ENCODE data around the gene PTPRH. TPM values are rescaled to one million over a fixed set of nuclear protein-coding genes. Genes with fewer than 3 reads are reported as not detected.

PTPRH gene
- total RNA-seq, 1 experiment from 2014 or later, result 0.17 TPM

DNA sequence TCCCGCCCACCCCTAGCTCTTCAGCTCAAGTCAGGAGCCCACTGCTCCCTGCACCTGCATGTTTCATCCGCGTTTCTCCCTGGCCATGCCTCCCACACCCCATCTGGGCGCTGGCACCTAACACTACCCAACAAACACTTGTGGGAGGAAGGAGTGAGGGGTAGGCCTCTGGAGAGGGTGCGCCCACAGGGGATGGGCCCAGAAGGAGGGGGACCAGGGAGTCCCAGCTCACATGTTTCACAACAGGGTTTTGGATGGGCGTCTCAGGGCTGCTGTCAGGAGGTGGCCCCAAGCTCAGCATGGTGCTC is 31.4 kb upstream of the PTPRH start:
- H3K27ac ChIP-seq (ENCODE audit: low read depth, low read length, poor library complexity, severe bottlenecking), result no peak overlapping the region
- DNase-seq (ENCODE audit: low spot score), result no peak
- H3K4me1 ChIP-seq (ENCODE audit: insufficient read depth, low read length, poor library complexity, severe bottlenecking), result no peaks in the 10 kb centered on the region
- peaks cover 81% of the 10 kb centered on the region for H3K36me3 ChIP-seq (ENCODE audit: insufficient read depth, low read length, poor library complexity, severe bottlenecking)
- no peaks in the 10 kb centered on the region for H3K27me3 ChIP-seq (replicated peaks; ENCODE audit: insufficient read depth, low read depth, low read length, poor library complexity)
- BruUV-seq (replicated peaks), result no TSS peak
- CTCF ChIA-PET, result interaction anchor here (0.5 kb wide), 1 partner anchor 52 kb away, joined by 4 read pairs; no protein-coding TSS in a partner anchor
- no peaks in the 10 kb centered on the region for H3K9me3 ChIP-seq (ENCODE audit: low read depth, low read length, poor library complexity, severe bottlenecking)
- intact Hi-C loops (cut with micrococcal nuclease; ENCODE audit: unreplicated experiment), result no loop called here
- POLR2A ChIA-PET (ENCODE audit: low non-redundant PET), result no interaction called here
- no peak for TF ChIP-seq EZH2 (IDR thresholded peaks at IDR 0.05; ENCODE audit: borderline replicate concordance, low read depth, low read length, poor library complexity, severe bottlenecking)
- TF ChIP-seq, protein P1, sequence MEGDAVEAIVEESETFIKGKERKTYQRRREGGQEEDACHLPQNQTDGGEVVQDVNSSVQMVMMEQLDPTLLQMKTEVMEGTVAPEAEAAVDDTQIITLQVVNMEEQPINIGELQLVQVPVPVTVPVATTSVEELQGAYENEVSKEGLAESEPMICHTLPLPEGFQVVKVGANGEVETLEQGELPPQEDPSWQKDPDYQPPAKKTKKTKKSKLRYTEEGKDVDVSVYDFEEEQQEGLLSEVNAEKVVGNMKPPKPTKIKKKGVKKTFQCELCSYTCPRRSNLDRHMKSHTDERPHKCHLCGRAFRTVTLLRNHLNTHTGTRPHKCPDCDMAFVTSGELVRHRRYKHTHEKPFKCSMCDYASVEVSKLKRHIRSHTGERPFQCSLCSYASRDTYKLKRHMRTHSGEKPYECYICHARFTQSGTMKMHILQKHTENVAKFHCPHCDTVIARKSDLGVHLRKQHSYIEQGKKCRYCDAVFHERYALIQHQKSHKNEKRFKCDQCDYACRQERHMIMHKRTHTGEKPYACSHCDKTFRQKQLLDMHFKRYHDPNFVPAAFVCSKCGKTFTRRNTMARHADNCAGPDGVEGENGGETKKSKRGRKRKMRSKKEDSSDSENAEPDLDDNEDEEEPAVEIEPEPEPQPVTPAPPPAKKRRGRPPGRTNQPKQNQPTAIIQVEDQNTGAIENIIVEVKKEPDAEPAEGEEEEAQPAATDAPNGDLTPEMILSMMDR (conservative IDR thresholded peaks at IDR 0.05; ENCODE audit: low read depth, low read length), result no peak
- no peak overlapping the region for H3K4me3 ChIP-seq (ENCODE audit: low read depth, low read length, poor library complexity, severe bottlenecking)

DNA sequence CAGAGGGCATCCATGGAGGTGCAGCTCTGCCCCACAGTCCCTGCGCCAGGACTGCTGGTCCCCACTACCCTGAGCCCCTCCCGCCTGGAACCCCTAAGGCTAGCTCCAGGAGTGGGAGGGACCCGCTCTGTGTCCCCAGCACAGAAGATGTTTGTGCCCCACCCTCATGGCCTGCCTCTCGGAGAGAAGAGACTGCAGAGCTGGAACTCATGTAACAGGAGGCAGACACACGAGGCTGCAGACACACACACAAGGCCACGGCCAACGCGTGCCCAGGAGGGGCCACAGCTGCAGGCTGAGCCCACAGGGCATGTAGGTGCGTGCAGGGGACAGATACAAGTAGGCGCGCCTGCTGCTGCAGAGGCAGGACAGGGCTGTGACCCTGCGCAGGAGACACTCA is 29.7 kb upstream of the PTPRH start:
- H3K36me3 ChIP-seq (ENCODE audit: insufficient read depth, low read length, poor library complexity, severe bottlenecking), result peaks cover 75% of the 10 kb centered on the region
- BruUV-seq (replicated peaks), result no TSS peak
- no peak for TF ChIP-seq EZH2 (IDR thresholded peaks at IDR 0.05; ENCODE audit: borderline replicate concordance, low read depth, low read length, poor library complexity, severe bottlenecking)
- TF ChIP-seq, protein P1 (conservative IDR thresholded peaks at IDR 0.05; ENCODE audit: low read depth, low read length), result no peak
- ChIA-PET POLR2A (ENCODE audit: low non-redundant PET) (no interaction called here), CTCF (no interaction called here)
- H3K27ac ChIP-seq (ENCODE audit: low read depth, low read length, poor library complexity, severe bottlenecking), result no peak overlapping the region
- H3K4me3 ChIP-seq (ENCODE audit: low read depth, low read length, poor library complexity, severe bottlenecking), result no peak overlapping the region
- H3K9me3 ChIP-seq (ENCODE audit: low read depth, low read length, poor library complexity, severe bottlenecking), result no peaks in the 10 kb centered on the region
- intact Hi-C loops (cut with micrococcal nuclease; ENCODE audit: unreplicated experiment), result no loop called here
- H3K4me1 ChIP-seq (ENCODE audit: insufficient read depth, low read length, poor library complexity, severe bottlenecking), result no peaks in the 10 kb centered on the region
- H3K27me3 ChIP-seq (replicated peaks; ENCODE audit: insufficient read depth, low read depth, low read length, poor library complexity), result no peaks in the 10 kb centered on the region
- no peak for DNase-seq (ENCODE audit: low spot score)

- no peak overlapping the region for H3K27ac ChIP-seq (ENCODE audit: low read depth, low read length, poor library complexity, severe bottlenecking)
- H3K27me3 ChIP-seq (replicated peaks; ENCODE audit: insufficient read depth, low read depth, low read length, poor library complexity), result no peaks in the 10 kb centered on the region
- DNase-seq (ENCODE audit: low spot score), result no peak
- CTCF ChIA-PET, result no interaction called here
- POLR2A ChIA-PET (ENCODE audit: low non-redundant PET), result no interaction called here
- H3K36me3 ChIP-seq (ENCODE audit: insufficient read depth, low read length, poor library complexity, severe bottlenecking), result peaks cover 75% of the 10 kb centered on the region
- no peak for TF ChIP-seq EZH2 (IDR thresholded peaks at IDR 0.05; ENCODE audit: borderline replicate concordance, low read depth, low read length, poor library complexity, severe bottlenecking)
- TF ChIP-seq, protein P1 (conservative IDR thresholded peaks at IDR 0.05; ENCODE audit: low read depth, low read length), result no peak
- no peaks in the 10 kb centered on the region for H3K4me1 ChIP-seq (ENCODE audit: insufficient read depth, low read length, poor library complexity, severe bottlenecking)
- intact Hi-C loops (cut with micrococcal nuclease; ENCODE audit: unreplicated experiment), result no loop called here
- BruUV-seq (replicated peaks), result no TSS peak
- H3K4me3 ChIP-seq (ENCODE audit: low read depth, low read length, poor library complexity, severe bottlenecking), result no peak overlapping the region
- no peaks in the 10 kb centered on the region for H3K9me3 ChIP-seq (ENCODE audit: low read depth, low read length, poor library complexity, severe bottlenecking)
Observed at GRCh38 chr19:55238030-55238429, 28.7 kb upstream of the PTPRH start.

Measured in A673 (cell line).